ENCODE results near the gene RNF187.

RNF187 gene

DNA sequence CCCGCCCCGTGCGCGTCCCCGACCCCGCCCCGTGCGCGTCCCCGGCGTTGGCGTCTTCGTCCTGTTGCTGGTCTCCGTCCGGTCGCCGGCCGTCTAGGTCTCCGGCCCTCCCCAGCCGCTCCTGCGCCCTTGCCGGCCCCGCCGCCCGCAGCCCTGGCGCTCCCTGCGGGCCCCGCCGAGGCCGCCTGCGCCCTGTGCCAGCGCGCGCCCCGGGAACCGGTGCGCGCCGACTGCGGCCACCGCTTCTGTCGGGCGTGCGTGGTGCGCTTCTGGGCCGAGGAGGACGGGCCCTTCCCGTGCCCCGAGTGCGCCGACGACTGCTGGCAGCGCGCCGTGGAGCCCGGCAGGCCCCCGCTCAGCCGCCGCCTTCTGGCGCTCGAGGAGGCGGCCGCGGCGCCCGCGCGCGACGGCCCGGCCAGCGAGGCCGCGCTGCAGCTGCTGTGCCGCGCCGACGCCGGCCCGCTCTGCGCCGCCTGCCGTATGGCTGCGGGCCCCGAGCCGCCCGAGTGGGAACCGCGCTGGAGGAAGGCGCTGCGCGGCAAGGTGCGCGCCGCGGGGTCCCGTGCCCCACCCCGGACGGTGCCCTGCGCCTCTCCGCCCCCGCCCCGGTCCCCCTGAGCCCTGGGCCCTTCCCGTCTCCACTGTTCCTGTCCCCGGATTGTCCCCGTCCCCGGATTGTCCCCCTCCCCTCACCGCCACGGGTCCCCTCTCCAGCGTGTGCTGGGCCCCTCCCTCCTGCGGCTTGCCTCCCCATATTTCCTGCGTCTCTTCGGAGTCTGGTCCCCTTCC lies at the start of gene RNF187:
Gene RNF187, plus strand, starts transcription at position 47 of the 789 bp plus-strand sequence.
- Histone ChIP-seq H3K4me2 (ENCODE audit: insufficient read depth, low read length) (peak within 1 kb of the TSS; percentile 98), H3K9ac (ENCODE audit: low read depth, low read length) (peak within 1 kb of the TSS; percentile 98), H3K79me2 (ENCODE audit: insufficient read depth, low read length) (peaks cover 54% of the 10 kb centered on the region), H4K20me1 (ENCODE audit: insufficient read depth, low read length) (peaks cover 31% of the 10 kb centered on the region), H3K4me3 (ENCODE audit: low read depth in 1 of 2, low read length in 2 of 2) (peak within 1 kb of the TSS; percentile 97 to 100), H2AFZ (ENCODE audit: low read depth, low read length) (peak within 1 kb of the TSS; percentile 76), H3K4me1 (ENCODE audit: insufficient read depth, low read length) (peaks cover 51% of the 10 kb centered on the region), H3K36me3 (ENCODE audit: insufficient read depth, low read length) (peaks cover 43% of the 10 kb centered on the region), H3K9me3 (ENCODE audit: insufficient read depth, low read length, severe bottlenecking) (no peaks in the 10 kb centered on the region), H3K27me3 (ENCODE audit: insufficient read depth, low read length, poor library complexity) (no peaks in the 10 kb centered on the region), H3K27ac (ENCODE audit: low read length) (peak within 1 kb of the TSS; percentile 91)
- ATAC-seq (ENCODE audit: insufficient read depth, low read depth) (peak; percentile 60), DNase-seq (peak; percentile 82)
- TF ChIP-seq, protein P1, sequence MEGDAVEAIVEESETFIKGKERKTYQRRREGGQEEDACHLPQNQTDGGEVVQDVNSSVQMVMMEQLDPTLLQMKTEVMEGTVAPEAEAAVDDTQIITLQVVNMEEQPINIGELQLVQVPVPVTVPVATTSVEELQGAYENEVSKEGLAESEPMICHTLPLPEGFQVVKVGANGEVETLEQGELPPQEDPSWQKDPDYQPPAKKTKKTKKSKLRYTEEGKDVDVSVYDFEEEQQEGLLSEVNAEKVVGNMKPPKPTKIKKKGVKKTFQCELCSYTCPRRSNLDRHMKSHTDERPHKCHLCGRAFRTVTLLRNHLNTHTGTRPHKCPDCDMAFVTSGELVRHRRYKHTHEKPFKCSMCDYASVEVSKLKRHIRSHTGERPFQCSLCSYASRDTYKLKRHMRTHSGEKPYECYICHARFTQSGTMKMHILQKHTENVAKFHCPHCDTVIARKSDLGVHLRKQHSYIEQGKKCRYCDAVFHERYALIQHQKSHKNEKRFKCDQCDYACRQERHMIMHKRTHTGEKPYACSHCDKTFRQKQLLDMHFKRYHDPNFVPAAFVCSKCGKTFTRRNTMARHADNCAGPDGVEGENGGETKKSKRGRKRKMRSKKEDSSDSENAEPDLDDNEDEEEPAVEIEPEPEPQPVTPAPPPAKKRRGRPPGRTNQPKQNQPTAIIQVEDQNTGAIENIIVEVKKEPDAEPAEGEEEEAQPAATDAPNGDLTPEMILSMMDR (IDR thresholded peaks at IDR 0.05; ENCODE audit: borderline replicate concordance, extremely low read depth, low read length, poor library complexity, severe bottlenecking), result no peak
- TF ChIP-seq EZH2 (IDR thresholded peaks at IDR 0.05; ENCODE audit: borderline replicate concordance, low read depth, low read length, severe bottlenecking), result no peak

DNA sequence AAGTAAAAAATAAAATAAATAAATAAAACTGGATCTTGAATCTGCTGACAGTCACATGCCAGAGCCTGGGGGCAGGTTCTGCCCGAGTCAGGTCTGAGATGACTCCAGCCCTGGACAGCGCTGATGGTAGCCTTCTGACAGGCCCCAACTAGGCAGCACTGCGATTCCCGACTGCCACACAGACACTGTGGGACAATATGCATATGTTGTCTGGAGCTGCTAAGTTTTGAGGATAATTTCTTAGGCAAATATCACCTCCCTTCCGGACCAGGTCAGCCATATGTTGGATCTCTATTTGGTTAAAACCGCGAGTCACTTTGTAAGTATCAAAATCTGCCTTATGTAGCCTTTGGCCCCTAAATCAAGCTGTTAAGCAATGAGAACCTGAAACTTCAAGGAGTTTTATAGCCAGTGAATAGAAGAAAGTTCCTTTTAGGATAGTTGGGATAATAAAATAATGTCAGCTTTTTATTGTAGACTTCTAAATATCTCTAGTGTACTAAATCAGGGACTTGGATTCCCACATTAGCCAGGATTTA lies 49.7 kb upstream of the RNF187 start:
- Histone ChIP-seq H3K9ac (ENCODE audit: low read depth, low read length) (no peak overlapping the region), H3K27me3 (ENCODE audit: insufficient read depth, low read length, poor library complexity) (peaks cover 11% of the 10 kb centered on the region), H3K27ac (ENCODE audit: low read length) (no peak overlapping the region), H3K4me2 (ENCODE audit: insufficient read depth, low read length) (no peak overlapping the region), H3K36me3 (ENCODE audit: insufficient read depth, low read length) (no peaks in the 10 kb centered on the region), H3K4me1 (ENCODE audit: insufficient read depth, low read length) (no peaks in the 10 kb centered on the region), H3K79me2 (ENCODE audit: insufficient read depth, low read length) (no peaks in the 10 kb centered on the region), H2AFZ (ENCODE audit: low read depth, low read length) (no peak overlapping the region), H3K9me3 (ENCODE audit: insufficient read depth, low read length, severe bottlenecking) (no peaks in the 10 kb centered on the region), H4K20me1 (ENCODE audit: insufficient read depth, low read length) (no peaks in the 10 kb centered on the region; the same call in 1 of the 2 replicates), H3K4me3 (ENCODE audit: low read depth in 1 of 2, low read length in 2 of 2) (no peak overlapping the region)
- DNase-seq (no peak), ATAC-seq (ENCODE audit: insufficient read depth, low read depth) (no peak)
- TF ChIP-seq, protein P1 (IDR thresholded peaks at IDR 0.05; ENCODE audit: borderline replicate concordance, extremely low read depth, low read length, poor library complexity, severe bottlenecking), result no peak

DNA sequence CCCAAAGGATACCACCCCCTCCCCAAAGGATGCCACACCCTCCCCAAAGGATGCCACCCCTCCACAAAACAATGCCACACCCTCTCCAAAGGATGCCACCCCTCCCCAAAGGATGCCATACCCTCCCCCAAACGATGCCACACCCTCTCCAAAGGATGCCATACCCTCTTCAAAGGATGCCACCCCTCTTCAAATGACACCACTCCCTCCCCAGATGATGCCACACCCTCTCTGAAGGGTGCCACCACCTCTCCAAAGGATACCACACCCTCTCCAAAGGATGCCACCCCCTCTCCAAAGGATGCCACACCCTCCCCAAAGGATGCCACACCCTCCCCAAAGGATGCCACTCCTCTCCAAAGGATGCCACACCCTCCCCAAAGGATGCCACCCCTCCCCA lies 48.9 kb upstream of the RNF187 start:
- H3K4me2 ChIP-seq (ENCODE audit: insufficient read depth, low read length), result no peak overlapping the region
- no peak overlapping the region for H3K27ac ChIP-seq (ENCODE audit: low read length)
- TF ChIP-seq, protein P1 (IDR thresholded peaks at IDR 0.05; ENCODE audit: borderline replicate concordance, extremely low read depth, low read length, poor library complexity, severe bottlenecking), result no peak
- TF ChIP-seq EZH2 (IDR thresholded peaks at IDR 0.05; ENCODE audit: borderline replicate concordance, low read depth, low read length, severe bottlenecking), result no peak
- no peaks in the 10 kb centered on the region for H3K79me2 ChIP-seq (ENCODE audit: insufficient read depth, low read length)
- no peaks in the 10 kb centered on the region; the same call in 1 of the 2 replicates for H4K20me1 ChIP-seq (ENCODE audit: insufficient read depth, low read length)
- no peak for DNase-seq
- H2AFZ ChIP-seq (ENCODE audit: low read depth, low read length), result no peak overlapping the region
- ATAC-seq (ENCODE audit: insufficient read depth, low read depth), result no peak
- no peaks in the 10 kb centered on the region for H3K9me3 ChIP-seq (ENCODE audit: insufficient read depth, low read length, severe bottlenecking)
- H3K36me3 ChIP-seq (ENCODE audit: insufficient read depth, low read length), result no peaks in the 10 kb centered on the region
- H3K4me1 ChIP-seq (ENCODE audit: insufficient read depth, low read length), result no peaks in the 10 kb centered on the region
- H3K4me3 ChIP-seq (ENCODE audit: low read depth in 1 of 2, low read length in 2 of 2), result no peak overlapping the region
- peaks cover 11% of the 10 kb centered on the region for H3K27me3 ChIP-seq (ENCODE audit: insufficient read depth, low read length, poor library complexity)
- no peak overlapping the region for H3K9ac ChIP-seq (ENCODE audit: low read depth, low read length)

Measured in DND-41 (cell line).